WTC11 (cell line): ENCODE measurements around the gene ADGRL1.
"Not testable (repeated sequence)": the region's sequence is repeated elsewhere in the genome, so short reads cannot be mapped to it uniquely, and the experiment has no call there.

Experiments
- NFE2L1 ChIP-seq: sonication (generic); formaldehyde crosslinking; IDR thresholded peaks from 2 replicates; pipeline ENCODE4 v1.8.1; 2023; ENCODE audit warnings: missing genetic modification reagents
- NR2C2 ChIP-seq: sonication (generic); formaldehyde crosslinking; IDR thresholded peaks from 2 replicates; pipeline ENCODE4 v1.8.0; 2022; ENCODE audit warnings: mild to moderate bottlenecking, missing genetic modification reagents
- NR3C1 ChIP-seq: sonication (generic); formaldehyde crosslinking; conservative IDR thresholded peaks from 2 replicates; pipeline ENCODE4 v1.8.1; 2023; ENCODE audit warnings: low read depth, mild to moderate bottlenecking, missing genetic modification reagents
- ZNF263 ChIP-seq: sonication (generic); formaldehyde crosslinking; IDR thresholded peaks from 2 replicates; pipeline ENCODE4 v1.8.1; 2022; ENCODE audit warnings: low read depth, mild to moderate bottlenecking, moderate library complexity, missing genetic modification reagents
- TF ChIP-seq, protein P1 (sequence below): sonication (generic); formaldehyde crosslinking; IDR thresholded peaks from 2 replicates; pipeline ENCODE4 v1.8.0; 2022; ENCODE audit warnings: mild to moderate bottlenecking, missing genetic modification reagents
- TF ChIP-seq, protein P2 (sequence below): sonication (generic); formaldehyde crosslinking; IDR thresholded peaks from 2 replicates; pipeline ENCODE4 v1.8.0; 2022; ENCODE audit warnings: mild to moderate bottlenecking, missing genetic modification reagents

DNA sequence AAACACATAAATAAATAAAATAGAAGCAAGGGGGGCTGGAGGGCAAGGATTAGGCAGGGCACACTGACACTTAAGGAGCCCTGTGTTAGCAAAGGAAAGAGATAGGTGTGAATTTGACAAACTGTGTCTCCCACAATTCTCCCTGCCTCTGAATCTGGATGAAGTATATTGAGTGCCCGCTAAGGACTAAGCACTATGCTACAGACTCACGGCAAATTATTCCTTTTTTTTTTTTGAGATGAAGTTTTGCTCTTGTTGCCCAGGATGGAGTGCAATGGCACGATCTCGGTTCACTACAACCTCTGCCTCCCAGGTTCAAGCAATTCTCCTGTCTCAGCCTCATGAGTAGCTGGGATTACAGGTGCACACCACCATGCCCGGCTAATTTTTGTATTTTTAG, 38.4 kb upstream of the ADGRL1 start:
- TF ChIP-seq NFE2L1 (CRISPR knock-in tag); NR2C2 (CRISPR knock-in tag); ZNF263; NR3C1 (CRISPR knock-in tag): not testable (repeated sequence)
- TF ChIP-seq, protein P1, sequence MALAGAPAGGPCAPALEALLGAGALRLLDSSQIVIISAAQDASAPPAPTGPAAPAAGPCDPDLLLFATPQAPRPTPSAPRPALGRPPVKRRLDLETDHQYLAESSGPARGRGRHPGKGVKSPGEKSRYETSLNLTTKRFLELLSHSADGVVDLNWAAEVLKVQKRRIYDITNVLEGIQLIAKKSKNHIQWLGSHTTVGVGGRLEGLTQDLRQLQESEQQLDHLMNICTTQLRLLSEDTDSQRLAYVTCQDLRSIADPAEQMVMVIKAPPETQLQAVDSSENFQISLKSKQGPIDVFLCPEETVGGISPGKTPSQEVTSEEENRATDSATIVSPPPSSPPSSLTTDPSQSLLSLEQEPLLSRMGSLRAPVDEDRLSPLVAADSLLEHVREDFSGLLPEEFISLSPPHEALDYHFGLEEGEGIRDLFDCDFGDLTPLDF (CRISPR knock-in tag) = not testable (repeated sequence)
- TF ChIP-seq, protein P2, sequence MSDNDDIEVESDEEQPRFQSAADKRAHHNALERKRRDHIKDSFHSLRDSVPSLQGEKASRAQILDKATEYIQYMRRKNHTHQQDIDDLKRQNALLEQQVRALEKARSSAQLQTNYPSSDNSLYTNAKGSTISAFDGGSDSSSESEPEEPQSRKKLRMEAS = not testable (repeated sequence)
